Stimulated activated CD8-positive, alpha-beta memory T cell treated with anti-CD3 and anti-CD28 coated beads, Interleukin-15, amount 100 ng/mL, for 4 hours (primary cell): ENCODE data around the gene BCOR.

ENCODE experiments used
- DNase-seq, 2 donors: peaks; one replicate each; pipeline ENCODE4 v3.0.0-alpha.2; 2020; ENCODE audit warnings: low read depth in 2 of 2

BCOR gene

GRCh38 chrX:40097504-40098263, at the start of gene BCOR:
Gene BCOR (minus strand): TSS chrX:40097958. CDS start chrX:40077929, 20,029 bp downstream.
- peak; percentile 57 to 65 for DNase-seq

- no peak for DNase-seq
Measured at GRCh38 chrX:40147126-40147952, 49.6 kb upstream of the BCOR start.

- no peak for DNase-seq
Measured at GRCh38 chrX:40146262-40147125, 48.7 kb upstream of the BCOR start.

- DNase-seq, result no peak
Measured at GRCh38 chrX:40145923-40146261, 48.1 kb upstream of the BCOR start.

GRCh38 chrX:40145001-40145922, 47.5 kb upstream of the BCOR start:
- no peak for DNase-seq

- no peak for DNase-seq
Measured at GRCh38 chrX:40144576-40144975, 46.8 kb upstream of the BCOR start.

GRCh38 chrX:40143987-40144386, 46.2 kb upstream of the BCOR start:
- no peak for DNase-seq

- no peak for DNase-seq
Measured at GRCh38 chrX:40143001-40143400, 45.2 kb upstream of the BCOR start.

GRCh38 chrX:40142417-40142816, 44.7 kb upstream of the BCOR start:
- DNase-seq, result no peak

- DNase-seq, result no peak
Measured at GRCh38 chrX:40140706-40141499, 43.1 kb upstream of the BCOR start.

- no peak for DNase-seq
Measured at GRCh38 chrX:40132751-40133150, 35.0 kb upstream of the BCOR start.

GRCh38 chrX:40131654-40132337, 34.0 kb upstream of the BCOR start:
- no peak for DNase-seq

- DNase-seq, result no peak
Measured at GRCh38 chrX:40130207-40130606, 32.4 kb upstream of the BCOR start.

- no peak for DNase-seq
Measured at GRCh38 chrX:40127052-40127451, 29.3 kb upstream of the BCOR start.

- no peak for DNase-seq
Measured at GRCh38 chrX:40122487-40122886, 24.7 kb upstream of the BCOR start.

- no peak for DNase-seq
Measured at GRCh38 chrX:40121618-40122017, 23.9 kb upstream of the BCOR start.

- DNase-seq, result no peak
Measured at GRCh38 chrX:40120838-40121580, 23.3 kb upstream of the BCOR start.

- DNase-seq, result no peak
Measured at GRCh38 chrX:40117715-40118285, 20.0 kb upstream of the BCOR start.

GRCh38 chrX:40116925-40117324, 19.2 kb upstream of the BCOR start:
- DNase-seq, result no peak
